ENCODE results near the gene ANKK1.

The ANKK1 gene

GRCh38 chr11:113387605-113388211 lies at the start of gene ANKK1:
TSS of gene ANKK1 (plus strand) at chr11:113387779. CDS start at chr11:113387885, 106 bp downstream.
- in situ Hi-C loops (cut with MboI; ENCODE audit: low sequenced_read_pairs) = no loop called here

GRCh38 chr11:113338730-113339129 lies 48.8 kb upstream of the ANKK1 start:
- in situ Hi-C loops (cut with MboI; ENCODE audit: low sequenced_read_pairs) = no loop called here

GRCh38 chr11:113339929-113340589 lies 47.5 kb upstream of the ANKK1 start:
- in situ Hi-C loops (cut with MboI; ENCODE audit: low sequenced_read_pairs) = no loop called here

- in situ Hi-C loops (cut with MboI; ENCODE audit: low sequenced_read_pairs) = no loop called here
Observed at GRCh38 chr11:113341388-113342165, 46.0 kb upstream of the ANKK1 start.

GRCh38 chr11:113345978-113346377 lies 41.6 kb upstream of the ANKK1 start:
- in situ Hi-C loops (cut with MboI; ENCODE audit: low sequenced_read_pairs) = no loop called here

- in situ Hi-C loops (cut with MboI; ENCODE audit: low sequenced_read_pairs) = no loop called here
Observed at GRCh38 chr11:113349528-113349927, 38.1 kb upstream of the ANKK1 start.

GRCh38 chr11:113350336-113351067 lies 37.1 kb upstream of the ANKK1 start:
- in situ Hi-C loops (cut with MboI; ENCODE audit: low sequenced_read_pairs) = no loop called here

- in situ Hi-C loops (cut with MboI; ENCODE audit: low sequenced_read_pairs) = no loop called here
Observed at GRCh38 chr11:113351068-113351450, 36.5 kb upstream of the ANKK1 start.

- in situ Hi-C loops (cut with MboI; ENCODE audit: low sequenced_read_pairs) = no loop called here
Observed at GRCh38 chr11:113351480-113351879, 36.1 kb upstream of the ANKK1 start.

GRCh38 chr11:113356203-113356602 lies 31.4 kb upstream of the ANKK1 start:
- in situ Hi-C loops (cut with MboI; ENCODE audit: low sequenced_read_pairs) = no loop called here

GRCh38 chr11:113363406-113363805 lies 24.2 kb upstream of the ANKK1 start:
- in situ Hi-C loops (cut with MboI; ENCODE audit: low sequenced_read_pairs) = no loop called here

- in situ Hi-C loops (cut with MboI; ENCODE audit: low sequenced_read_pairs) = no loop called here
Observed at GRCh38 chr11:113363996-113364641, 23.5 kb upstream of the ANKK1 start.

- in situ Hi-C loops (cut with MboI; ENCODE audit: low sequenced_read_pairs) = no loop called here
Observed at GRCh38 chr11:113365895-113366294, 21.7 kb upstream of the ANKK1 start.

GRCh38 chr11:113369411-113369810 lies 18.2 kb upstream of the ANKK1 start:
- in situ Hi-C loops (cut with MboI; ENCODE audit: low sequenced_read_pairs) = no loop called here

- in situ Hi-C loops (cut with MboI; ENCODE audit: low sequenced_read_pairs) = no loop called here
Observed at GRCh38 chr11:113370634-113371033, 16.9 kb upstream of the ANKK1 start.

- in situ Hi-C loops (cut with MboI; ENCODE audit: low sequenced_read_pairs) = no loop called here
Observed at GRCh38 chr11:113372309-113372708, 15.3 kb upstream of the ANKK1 start.

- in situ Hi-C loops (cut with MboI; ENCODE audit: low sequenced_read_pairs) = no loop called here
Observed at GRCh38 chr11:113373306-113373705, 14.3 kb upstream of the ANKK1 start.

GRCh38 chr11:113373981-113374560 lies 13.5 kb upstream of the ANKK1 start:
- in situ Hi-C loops (cut with MboI; ENCODE audit: low sequenced_read_pairs) = no loop called here

- in situ Hi-C loops (cut with MboI; ENCODE audit: low sequenced_read_pairs) = no loop called here
Observed at GRCh38 chr11:113375402-113375801, 12.2 kb upstream of the ANKK1 start.

- in situ Hi-C loops (cut with MboI; ENCODE audit: low sequenced_read_pairs) = no loop called here
Observed at GRCh38 chr11:113376156-113376555, 11.4 kb upstream of the ANKK1 start.
